HUDEP-2 (cell line): ENCODE measurements around the gene IL20RA.
"Not testable (repeated sequence)": the region's sequence is repeated elsewhere in the genome, so short reads cannot be mapped to it uniquely, and the experiment has no call there.

Experiments
- DNase-seq, 76 experiments: peaks; one replicate each; lab custom pipeline; 2025; ENCODE audit not compliant: unreplicated experiment in 76 of 76; lab: John Stamatoyannopoulos, UW

The IL20RA gene, protein sequence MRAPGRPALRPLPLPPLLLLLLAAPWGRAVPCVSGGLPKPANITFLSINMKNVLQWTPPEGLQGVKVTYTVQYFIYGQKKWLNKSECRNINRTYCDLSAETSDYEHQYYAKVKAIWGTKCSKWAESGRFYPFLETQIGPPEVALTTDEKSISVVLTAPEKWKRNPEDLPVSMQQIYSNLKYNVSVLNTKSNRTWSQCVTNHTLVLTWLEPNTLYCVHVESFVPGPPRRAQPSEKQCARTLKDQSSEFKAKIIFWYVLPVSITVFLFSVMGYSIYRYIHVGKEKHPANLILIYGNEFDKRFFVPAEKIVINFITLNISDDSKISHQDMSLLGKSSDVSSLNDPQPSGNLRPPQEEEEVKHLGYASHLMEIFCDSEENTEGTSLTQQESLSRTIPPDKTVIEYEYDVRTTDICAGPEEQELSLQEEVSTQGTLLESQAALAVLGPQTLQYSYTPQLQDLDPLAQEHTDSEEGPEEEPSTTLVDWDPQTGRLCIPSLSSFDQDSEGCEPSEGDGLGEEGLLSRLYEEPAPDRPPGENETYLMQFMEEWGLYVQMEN

DNA sequence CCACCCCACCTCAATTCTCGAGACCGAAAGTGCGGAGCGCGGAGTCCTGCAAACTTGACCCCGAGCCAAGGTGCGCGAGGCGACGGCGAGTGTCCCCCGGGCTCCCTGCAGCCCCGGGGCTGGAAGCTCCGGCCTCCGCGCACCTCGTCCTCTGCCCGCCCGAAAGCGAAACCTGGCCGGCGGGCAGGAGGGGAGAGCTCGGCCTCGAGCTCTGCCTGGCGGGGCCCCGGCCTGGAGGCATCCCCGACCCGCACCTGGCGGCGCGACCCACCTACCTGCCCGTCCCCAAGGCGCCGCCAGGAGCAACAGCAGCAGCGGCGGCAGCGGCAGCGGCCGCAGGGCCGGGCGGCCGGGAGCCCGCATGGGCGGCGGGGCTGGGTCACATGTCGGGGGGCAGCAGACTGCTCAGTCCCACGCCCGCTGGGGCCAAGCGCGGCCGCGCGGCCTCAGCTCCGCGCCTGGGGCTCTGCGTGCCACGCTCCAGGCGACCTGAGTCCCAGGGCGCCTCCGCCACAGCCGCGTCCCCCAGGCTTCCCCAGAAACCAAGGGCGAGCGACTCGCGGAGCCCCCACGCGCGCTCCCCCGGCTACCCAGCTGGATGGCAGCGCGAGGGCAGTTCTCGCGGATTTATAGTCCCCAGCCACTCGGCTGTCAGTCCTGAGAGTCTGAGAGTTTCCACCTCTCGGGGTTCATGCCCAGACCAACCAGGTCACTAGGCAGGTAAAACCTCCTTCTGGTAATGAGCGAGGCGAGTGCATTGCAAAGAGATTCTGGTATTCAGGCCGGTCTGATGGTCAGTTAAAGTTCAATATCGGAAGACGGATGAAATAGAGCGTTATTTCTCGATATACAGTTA, at the start of gene IL20RA:
TSS of gene IL20RA (minus strand) at position 600 of the 856 bp plus-strand sequence. CDS start at position 363, 237 bp downstream.
- no peak for DNase-seq

DNA sequence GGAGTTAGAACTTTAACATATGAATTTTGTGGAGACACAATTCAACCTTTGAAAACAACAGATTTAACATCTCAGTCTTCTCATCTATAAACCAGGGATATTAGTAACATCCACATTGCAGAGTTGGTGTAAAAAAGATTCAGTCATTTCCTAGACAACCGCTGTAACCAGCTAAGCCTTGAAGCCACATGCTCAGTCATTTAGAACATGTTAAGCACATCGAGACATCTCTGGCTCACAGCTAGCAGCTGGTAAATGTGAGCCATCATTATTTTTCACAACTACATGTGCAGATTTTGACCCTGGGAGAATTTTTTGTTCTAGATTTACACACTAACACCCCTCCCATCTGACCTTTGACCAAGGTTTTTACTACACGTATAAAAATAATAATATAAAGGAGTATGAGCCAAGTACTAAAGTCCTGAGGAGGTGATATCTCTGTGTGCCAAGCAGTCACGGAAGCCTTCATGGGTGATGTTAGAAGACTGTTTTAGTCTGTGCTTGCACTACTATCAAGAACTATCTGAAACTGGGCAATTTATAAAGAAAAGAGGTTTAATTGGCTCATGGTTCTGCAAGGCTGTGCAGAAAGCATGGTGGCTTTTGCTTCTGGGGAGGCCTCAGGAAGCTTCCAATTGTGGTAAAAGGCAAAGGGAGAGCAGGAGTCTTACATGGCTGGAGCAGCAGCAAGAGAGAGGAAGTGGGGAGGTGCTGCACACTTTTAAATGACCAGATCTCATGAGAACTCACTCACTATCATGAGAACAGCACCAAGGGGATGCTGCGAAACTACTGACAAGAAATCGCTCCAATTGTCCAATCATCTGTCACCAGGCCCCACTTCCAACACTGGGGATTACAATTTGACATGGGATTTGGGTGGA, 48.7 kb upstream of the IL20RA start:
- no peak for DNase-seq

DNA sequence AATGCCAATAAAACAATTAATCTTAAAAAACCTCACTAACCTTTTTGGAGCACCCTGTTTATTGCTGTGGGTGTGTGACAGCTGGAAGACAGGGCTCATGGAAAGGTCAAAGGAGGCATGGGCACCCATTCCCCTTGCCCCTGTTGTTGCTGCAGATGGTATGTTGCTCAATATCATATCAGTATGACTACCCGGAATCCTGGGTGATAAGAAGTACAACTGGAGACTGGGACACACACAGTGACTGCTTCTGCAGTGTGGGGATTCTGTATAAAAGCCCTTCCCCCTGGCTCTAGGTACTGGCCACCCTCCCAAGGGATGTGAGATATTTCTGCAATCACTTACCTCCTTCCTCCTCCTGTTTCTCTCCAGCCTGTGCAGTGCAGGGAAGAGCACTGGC, 47.3 kb upstream of the IL20RA start:
- no peak for DNase-seq

DNA sequence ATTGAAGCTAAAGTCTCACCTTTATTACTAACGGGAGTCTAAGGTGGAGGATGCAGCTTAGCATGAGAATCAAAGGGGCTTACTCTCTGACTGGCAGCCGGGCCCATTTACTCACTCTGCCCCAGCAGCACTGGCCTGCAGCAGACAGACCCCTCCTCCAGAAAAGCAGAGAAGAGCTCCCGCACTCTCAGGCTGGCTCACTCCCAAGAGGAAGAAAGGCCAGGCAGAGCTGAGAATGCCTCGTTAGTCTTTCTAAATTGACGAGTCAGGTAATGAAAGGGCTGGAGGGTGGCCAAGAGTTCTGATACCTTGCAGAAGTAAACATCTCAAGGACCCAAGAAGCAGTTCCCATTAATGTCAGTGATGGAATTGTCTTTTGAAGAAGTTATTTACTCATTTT, 44.5 kb upstream of the IL20RA start:
- no peak for DNase-seq

DNA sequence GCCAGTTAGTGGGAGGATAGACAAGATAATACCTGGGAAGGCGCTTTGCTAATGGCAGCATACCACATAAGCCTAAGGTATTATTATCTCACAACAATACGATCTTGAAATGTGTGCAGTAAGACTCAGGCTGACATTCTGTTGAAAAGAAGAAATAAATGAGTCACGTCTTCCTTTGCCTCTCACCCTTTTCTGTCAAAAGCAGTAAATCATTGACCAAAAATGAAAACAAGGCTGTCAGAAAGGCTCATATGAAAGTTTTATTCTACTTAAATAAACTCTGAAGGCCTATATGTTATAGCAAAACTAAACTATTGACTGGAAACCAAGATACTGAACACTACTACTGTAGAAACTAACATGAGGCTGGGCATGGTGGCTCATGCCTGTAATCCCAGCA, 43.1 kb upstream of the IL20RA start:
- DNase-seq: no peak

DNA sequence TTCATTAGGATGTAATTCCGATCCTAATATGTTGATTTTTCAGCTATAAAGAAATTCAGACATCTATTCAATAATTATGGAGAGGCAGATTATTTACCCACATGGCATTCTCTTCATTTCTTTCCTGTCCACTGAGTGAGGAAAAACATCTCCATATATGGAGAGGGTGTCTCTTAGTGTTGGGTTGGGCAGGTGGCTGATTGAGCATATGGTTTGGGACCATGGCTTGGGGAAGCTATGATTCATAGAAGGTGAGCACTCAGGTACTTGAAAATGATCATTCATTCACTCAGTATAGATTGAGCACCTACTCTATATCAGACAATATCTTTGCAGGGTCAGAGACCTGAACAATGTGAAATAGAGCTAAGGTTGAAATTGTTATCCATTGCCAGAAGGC, 41.3 kb upstream of the IL20RA start:
- no peak for DNase-seq

DNA sequence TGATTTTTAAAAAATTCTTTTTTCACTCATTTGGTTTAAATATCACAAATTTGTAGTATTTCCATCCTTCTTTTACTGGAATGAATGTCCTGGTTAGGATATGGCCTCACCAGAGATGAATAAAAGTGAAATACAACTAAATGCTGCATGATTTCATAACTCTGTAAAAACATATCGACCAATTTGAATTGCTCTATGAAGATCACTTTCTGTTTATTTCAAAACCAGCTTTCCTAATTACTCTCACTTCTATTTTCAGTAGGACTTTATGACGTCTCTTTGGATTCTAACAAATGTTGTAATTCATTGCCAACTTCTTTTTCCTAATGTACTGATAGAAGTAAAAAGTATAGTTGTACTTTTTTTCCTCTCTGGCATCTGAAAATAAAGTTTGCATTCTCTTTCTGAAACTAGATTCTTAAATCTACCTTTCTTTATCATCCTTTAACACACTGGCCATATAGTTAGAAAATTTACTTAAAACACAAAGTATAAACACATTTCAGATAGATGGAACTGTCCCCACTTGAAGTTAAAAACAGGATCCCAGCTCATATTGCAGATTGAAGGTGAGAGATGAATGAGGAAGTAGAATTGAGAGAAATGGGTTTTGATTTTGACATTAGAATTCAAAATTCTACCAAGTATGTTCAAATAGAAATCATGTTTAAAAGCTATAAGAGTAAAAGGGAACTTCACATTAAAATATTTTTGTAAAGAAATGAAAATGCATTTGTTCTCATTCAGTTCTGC, 40.3 kb upstream of the IL20RA start:
- no peak for DNase-seq

DNA sequence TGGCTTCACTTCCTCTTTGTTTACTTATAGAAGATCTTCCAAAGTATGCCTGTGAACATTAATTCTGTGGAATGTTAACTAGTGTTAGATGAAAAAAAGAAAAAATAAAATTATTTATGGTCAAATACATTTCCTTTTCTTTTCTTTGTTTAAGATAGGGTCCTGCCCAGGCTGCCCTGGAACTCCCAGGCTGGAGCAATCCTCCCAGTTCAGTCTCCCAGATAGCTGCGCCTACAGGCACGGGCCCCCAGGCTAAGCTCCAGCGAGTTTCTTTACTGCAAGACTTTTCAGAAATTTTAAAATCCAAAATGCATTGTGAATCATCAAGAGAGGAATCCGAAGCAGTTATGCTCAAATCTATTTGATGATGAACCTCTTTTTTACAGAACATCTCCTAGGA, 39.3 kb upstream of the IL20RA start:
- DNase-seq: no peak

DNA sequence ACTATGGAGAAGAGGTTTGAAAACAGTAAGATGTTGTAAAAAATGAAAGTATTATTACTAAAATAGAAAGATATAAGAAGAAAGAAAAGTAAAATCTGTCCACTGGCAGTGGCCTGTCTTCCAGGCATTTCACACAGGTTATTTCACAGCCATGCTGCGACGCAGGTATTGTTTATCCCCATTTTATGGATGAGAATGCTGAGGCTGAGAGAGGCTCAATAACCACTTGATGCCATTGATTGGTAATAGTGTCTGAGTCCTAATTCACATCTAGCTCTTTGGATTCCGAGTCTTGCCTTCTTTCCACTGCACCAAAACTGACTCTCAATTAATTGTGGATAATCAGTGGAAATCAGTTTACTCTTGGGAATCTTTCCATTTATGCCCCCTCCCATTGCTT, 37.2 kb upstream of the IL20RA start:
- no peak for DNase-seq

DNA sequence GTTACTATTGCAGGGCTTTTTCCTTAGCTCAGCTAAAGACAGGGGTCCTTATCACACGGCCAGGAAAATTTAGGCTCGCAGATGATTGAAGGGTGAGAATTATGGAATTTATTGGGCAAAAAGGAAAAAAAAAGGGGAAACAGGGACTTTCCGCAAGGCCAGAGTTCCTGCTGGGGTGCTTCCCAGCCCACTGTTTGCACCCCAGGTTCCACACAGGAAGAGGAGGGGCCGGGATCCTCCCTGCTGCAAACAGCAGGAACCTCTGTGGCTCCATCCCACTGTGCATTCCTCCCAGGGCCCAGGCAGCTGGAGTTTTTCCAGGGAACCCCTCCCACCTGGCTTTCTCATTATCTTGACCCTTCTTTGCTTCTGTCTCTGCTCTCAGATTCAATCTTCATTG, 35.9 kb upstream of the IL20RA start:
- no peak for DNase-seq

DNA sequence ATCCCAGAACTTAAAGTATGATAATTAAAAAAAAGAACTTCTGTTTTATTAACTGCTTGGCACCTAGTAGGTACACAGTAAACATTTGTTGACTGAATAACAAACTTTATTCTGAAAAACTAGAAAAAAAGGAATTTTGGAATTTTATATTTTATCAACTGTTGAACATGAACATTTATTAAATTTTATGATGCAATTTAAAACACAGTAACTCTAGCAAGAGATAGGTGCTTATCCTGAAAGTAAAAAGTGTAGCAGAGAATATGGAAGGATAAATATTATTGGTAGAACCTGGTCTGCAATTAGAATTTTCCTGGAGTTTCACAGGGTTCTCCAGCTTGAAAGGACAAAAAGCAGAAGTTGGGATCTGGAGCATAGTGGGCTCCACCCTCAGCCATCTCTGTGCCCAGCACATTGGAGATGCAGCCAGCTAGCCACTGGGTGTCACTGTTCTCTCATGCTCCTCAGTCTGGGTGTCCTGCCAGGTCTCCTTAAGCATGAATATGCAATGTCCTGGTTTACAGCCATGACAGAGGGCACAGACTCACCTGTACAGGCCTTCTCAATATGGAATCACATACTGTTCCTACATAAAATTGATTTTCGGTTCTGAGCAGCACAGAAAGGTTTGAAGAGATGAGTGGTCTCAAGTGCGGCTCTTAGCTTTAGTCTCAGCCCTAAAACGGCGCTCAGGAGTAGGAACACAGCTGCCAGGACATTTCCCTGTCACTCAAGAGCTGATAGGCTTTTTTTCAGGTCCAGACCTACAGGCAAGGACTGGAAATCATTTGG, 31.7 kb upstream of the IL20RA start:
- peak in 63 of 76 experiments; percentile 3 to 83 (median 51) for DNase-seq

DNA sequence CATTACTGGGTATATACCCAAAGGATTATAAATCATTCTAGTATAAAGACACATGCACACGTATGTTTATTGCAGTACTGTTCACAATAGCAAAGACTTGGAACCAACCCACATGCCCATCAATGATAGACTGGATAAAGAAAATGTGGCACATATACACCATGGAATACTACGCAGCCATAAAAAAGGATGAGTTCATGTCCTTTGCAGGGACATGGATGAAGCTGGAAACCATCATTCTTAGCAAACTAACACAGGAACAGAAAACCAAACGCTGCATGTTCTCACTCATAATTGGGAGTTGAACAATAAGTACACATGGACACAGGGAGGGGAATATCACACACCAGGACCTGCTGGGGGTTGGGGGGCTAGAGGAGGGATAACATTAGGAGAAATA, 31.0 kb upstream of the IL20RA start:
- not testable (repeated sequence) for DNase-seq

DNA sequence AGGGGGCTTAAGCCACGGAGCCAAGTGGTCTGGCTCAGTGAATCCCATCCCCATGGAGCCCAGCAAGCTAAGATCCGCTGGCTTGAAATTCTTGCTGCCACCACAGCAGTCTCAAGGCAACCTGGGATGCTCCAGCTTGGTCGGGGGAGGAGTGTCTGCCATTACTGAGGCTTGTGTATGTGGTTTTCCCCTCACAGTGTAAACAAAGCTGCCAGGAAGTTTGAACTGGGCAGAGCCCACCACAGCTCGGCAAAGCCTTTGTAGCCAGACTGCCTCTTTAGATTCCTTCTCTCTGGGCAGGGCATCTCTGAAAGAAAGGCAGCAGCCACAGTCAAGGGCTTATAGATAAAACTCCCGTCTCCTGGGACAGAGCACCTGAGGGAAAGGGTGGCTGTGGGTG, 25.5 kb upstream of the IL20RA start:
- no peak for DNase-seq

DNA sequence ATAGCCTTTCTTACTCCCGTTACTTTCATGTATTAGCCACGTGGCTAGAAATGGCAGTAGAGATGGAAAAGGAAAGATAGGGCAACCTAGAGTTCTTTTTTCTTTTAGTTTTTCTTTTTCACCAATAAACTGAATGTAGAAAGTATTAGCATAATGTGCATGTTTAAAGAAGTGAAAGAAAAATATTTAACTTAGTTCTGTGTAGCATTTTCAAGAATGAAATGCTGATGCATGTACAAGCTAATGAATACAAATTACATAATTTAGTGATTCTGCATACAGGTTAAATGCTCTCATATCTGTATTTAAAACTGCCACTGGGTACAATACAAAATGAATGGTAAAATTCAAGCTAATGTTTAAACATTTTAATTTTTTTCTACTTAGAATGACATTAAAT, 22.6 kb upstream of the IL20RA start:
- no peak for DNase-seq

DNA sequence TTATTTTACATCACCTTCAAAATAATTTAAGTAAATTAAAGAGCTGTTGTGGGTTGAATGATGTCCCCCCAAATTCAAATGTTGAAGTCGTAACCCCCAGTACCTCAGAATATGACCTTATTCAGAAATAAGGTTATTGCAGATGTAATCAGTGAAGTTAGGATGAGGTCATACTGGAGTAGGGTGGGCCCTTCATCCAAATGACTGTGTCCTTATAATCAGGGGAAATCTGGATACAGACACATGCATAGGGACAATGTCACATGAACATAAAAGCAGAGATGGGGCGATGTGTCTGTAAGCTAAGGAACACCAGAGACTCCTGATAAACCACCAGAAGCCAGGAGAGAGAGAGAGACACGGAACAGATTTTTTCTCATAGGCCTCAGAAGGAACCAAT, 13.3 kb upstream of the IL20RA start:
- DNase-seq: no peak

DNA sequence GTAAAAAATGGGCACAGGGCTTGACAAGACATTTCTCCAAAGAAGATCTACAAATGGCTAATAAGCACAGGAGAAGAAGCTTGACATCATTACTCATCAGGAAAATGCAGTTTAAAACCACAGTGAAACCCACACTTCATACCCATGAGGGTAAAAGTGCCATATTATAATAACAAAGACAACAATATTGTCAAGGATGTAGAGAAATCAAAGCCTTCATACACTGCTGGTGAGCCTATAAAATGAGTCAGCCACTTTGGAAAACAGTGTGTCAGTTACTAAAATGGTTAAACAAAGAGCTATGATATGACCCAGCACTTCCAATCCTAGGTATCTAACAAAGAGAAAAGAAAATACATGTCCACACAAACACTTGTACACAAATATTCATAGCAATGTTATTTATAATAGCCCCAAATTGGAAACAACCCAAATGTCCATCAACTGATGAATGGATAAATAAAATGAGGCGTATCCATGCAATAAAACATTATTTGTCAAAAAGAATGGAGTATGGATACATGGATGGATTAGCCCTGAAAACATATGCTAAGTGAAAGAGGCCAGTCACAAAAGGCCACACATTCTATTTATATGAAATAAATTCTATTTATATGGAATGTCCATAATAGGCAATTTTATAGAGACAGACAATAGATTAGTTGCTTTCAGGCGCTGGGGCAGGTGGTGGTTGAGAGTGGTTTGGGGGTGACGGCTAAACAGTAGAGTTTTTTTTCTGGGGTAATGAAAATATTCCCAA, 11.5 kb upstream of the IL20RA start:
- DNase-seq: no peak

DNA sequence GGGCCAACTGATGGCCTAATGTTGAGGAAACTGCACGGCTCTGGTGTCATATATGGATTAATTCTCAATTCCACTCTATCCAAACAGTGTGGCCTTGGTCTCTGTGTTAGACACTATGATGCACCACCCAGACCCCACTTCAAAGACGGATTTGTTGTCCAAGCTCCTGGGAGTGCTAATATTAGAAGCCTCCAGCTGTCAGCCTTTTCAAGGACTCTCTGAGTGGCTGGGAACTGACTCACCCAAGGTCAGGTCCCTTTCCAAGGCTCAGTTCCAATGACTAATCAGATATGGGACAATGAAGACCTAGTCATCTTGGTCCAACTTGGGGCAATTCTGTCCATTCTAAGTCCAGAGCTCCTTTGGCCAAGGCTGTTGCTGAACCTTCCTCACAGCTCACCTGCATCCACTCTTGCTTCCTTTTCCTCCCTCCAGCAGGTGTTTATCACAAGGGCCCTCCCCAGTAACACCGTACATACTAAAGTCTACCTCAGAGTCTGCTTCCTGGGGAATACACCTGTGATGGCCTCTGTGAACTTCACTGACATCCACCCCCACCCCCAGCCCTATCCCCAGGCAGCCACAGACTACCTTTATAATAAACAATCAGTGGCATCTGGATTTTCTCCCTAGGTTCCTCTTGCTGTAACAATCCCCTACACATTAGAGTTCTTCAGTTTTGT, 7.2 kb upstream of the IL20RA start:
- DNase-seq: no peak

DNA sequence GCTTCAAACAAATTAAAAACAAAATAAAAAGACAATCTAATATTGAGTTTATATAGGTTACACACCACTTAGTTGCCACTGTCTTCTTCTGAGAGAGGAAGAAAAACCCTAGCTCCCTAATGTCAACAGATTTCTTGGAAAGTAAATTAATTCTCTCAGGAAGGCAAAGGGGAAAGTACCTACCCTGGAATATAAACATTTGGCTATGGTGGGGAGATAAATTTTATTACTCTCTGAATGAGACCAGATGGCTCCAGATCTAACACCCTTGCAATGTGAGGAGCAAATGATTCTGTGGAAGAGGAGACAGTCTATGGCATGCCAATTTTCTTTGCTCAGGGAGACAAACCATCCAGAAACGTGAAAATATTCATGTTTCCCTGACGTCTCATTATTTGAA, 4.3 kb upstream of the IL20RA start:
- DNase-seq: no peak
